IMR-90 (cell line): ENCODE measurements around the gene ALPP. TPM values are rescaled to one million over a fixed set of nuclear protein-coding genes. Genes with fewer than 3 reads are reported as not detected.
A peak's percentile ranks its signal among the peaks of the same experiment; 100 is the strongest.

Experiments used
- ATAC-seq: fragments of 200-7000 bp; cut with Tn5 transposase; 2 replicates; pipeline ENCODE4 v1.9.1; 2020; ENCODE audit warnings: low read depth, mild to moderate bottlenecking, moderate library complexity
- BruUV-seq: library from RNA; stranded (reverse); fragments of 400-500 nt; replicated peaks from 2 replicates; lab custom pipeline; 2021; lab: Mats Ljungman, UMichigan
- CTCF ChIA-PET: fragments of 300-600 bp; formaldehyde crosslinking; extraction: SDS; loops from one replicate; lab custom pipeline; 2021; ENCODE audit warnings: antibody characterized with exemption; lab: Yijun Ruan, JAX
- POLR2A ChIA-PET: fragments of 300-600 bp; sonication (Branson Sonifier 250); formaldehyde crosslinking; loops from one replicate; lab custom pipeline; 2022; ENCODE audit warnings: antibody characterized with exemption; ENCODE audit not compliant: unreplicated experiment; lab: Charles Lee
- DNase-seq: peaks from one replicate; pipeline ENCODE4 v3.0.0; 2013
- H2AFZ ChIP-seq: replicated peaks from 2 replicates; pipeline ENCODE3; 2013; ENCODE audit warnings: low read length, mild to moderate bottlenecking; ENCODE audit not compliant: poor library complexity
- H2AK5ac ChIP-seq: 2 replicates; pipeline ENCODE4 v1.6.1; 2013; ENCODE audit warnings: low read depth, low read length, inconsistent platforms
- H2AK9ac ChIP-seq: replicated peaks from 2 replicates; pipeline ENCODE3; 2013; ENCODE audit warnings: mild to moderate bottlenecking, low read depth, low read length, moderate library complexity; ENCODE audit not compliant: poor library complexity
- H2BK120ac ChIP-seq: 2 replicates; pipeline ENCODE4 v1.6.1; 2013; ENCODE audit warnings: low read depth, low read length, inconsistent platforms
- H2BK15ac ChIP-seq: 3 replicates; pipeline ENCODE4 v1.6.1; 2013; ENCODE audit warnings: low read depth, low read length, inconsistent platforms
- H2BK20ac ChIP-seq: 2 replicates; pipeline ENCODE4 v1.6.1; 2013; ENCODE audit warnings: low read depth, mild to moderate bottlenecking, inconsistent platforms, low read length, moderate library complexity
- H2BK5ac ChIP-seq: 2 replicates; pipeline ENCODE4 v1.6.1; 2013; ENCODE audit warnings: mild to moderate bottlenecking, low read depth, low read length, inconsistent platforms; ENCODE audit not compliant: poor library complexity, severe bottlenecking
- H3K14ac ChIP-seq: replicated peaks from 2 replicates; pipeline ENCODE4 v1.6.1; 2013; ENCODE audit warnings: low read depth, low read length, inconsistent platforms
- H3K18ac ChIP-seq: 2 replicates; pipeline ENCODE4 v1.6.1; 2013; ENCODE audit warnings: low read depth, low read length, control low read depth
- H3K23ac ChIP-seq: 2 replicates; pipeline ENCODE4 v1.6.1; 2013; ENCODE audit warnings: low read depth, low read length, inconsistent platforms
- H3K27ac ChIP-seq: 2 replicates; pipeline ENCODE4 v1.5.1; 2013; ENCODE audit warnings: mild to moderate bottlenecking, control low read depth, low read length; ENCODE audit not compliant: insufficient read depth
- H3K27me3 ChIP-seq: 2 replicates; pipeline ENCODE4 v1.6.1; 2013; ENCODE audit warnings: low read length; ENCODE audit not compliant: control insufficient read depth, insufficient read depth
- H3K36me3 ChIP-seq: 2 replicates; pipeline ENCODE4 v1.6.1; 2013; ENCODE audit warnings: low read length, mixed read lengths; ENCODE audit not compliant: control insufficient read depth, insufficient read depth
- H3K4ac ChIP-seq: 2 replicates; pipeline ENCODE4 v1.6.1; 2013; ENCODE audit warnings: low read depth, low read length, inconsistent platforms
- H3K4me1 ChIP-seq: 2 replicates; pipeline ENCODE4 v1.6.1; 2013; ENCODE audit warnings: low read length, mixed read lengths; ENCODE audit not compliant: control insufficient read depth, insufficient read depth
- H3K4me2 ChIP-seq: 2 replicates; pipeline ENCODE4 v1.6.1; 2013; ENCODE audit warnings: low read depth, mild to moderate bottlenecking, control low read depth, low read length, moderate library complexity
- H3K4me3 ChIP-seq: 2 replicates; pipeline ENCODE4 v1.5.1; 2013; ENCODE audit warnings: low read depth, mild to moderate bottlenecking, control low read depth, low read length, moderate library complexity; ENCODE audit not compliant: insufficient read depth
- H3K56ac ChIP-seq: 2 replicates; pipeline ENCODE4 v1.6.1; 2013; ENCODE audit warnings: low read length, inconsistent platforms; ENCODE audit not compliant: insufficient read depth; ENCODE audit errors: extremely low read depth
- H3K79me1 ChIP-seq, 2 experiments: 2 replicates each; pipeline ENCODE4 v1.6.1; 2013; ENCODE audit warnings: low read length in 2 of 2, inconsistent platforms in 1 of 2, low read depth in 1 of 2
- H3K9ac ChIP-seq: 2 replicates; pipeline ENCODE4 v1.6.1; 2013; ENCODE audit warnings: low read depth, low read length, control low read depth
- H3K9me1 ChIP-seq: 2 replicates; pipeline ENCODE4 v1.6.1; 2013; ENCODE audit warnings: low read length, inconsistent platforms; ENCODE audit not compliant: insufficient read depth
- H3K9me3 ChIP-seq: 2 replicates; pipeline ENCODE4 v1.6.1; 2013; ENCODE audit warnings: low read length; ENCODE audit not compliant: control insufficient read depth, insufficient read depth
- H4K20me1 ChIP-seq: 2 replicates; pipeline ENCODE4 v1.6.1; 2013; ENCODE audit warnings: low read length, inconsistent platforms; ENCODE audit not compliant: insufficient read depth
- H4K5ac ChIP-seq: 2 replicates; pipeline ENCODE4 v1.6.1; 2013; ENCODE audit warnings: mild to moderate bottlenecking, low read depth, low read length, control low read depth
- H4K8ac ChIP-seq, 2 experiments: 2 replicates each; pipeline ENCODE4 v1.6.1; 2013; ENCODE audit warnings: low read depth in 2 of 2, low read length in 2 of 2, control low read depth in 1 of 2, inconsistent platforms in 1 of 2
- H4K91ac ChIP-seq: 2 replicates; pipeline ENCODE4 v1.6.1; 2013; ENCODE audit warnings: low read depth, low read length, inconsistent platforms; ENCODE audit not compliant: insufficient read depth
- BHLHE40 ChIP-seq: fragments of 150-350 bp; IDR thresholded peaks from 2 replicates; pipeline ENCODE4 v1.6.1; 2016; ENCODE audit warnings: mild to moderate bottlenecking, low read depth, low read length
- CEBPB ChIP-seq: IDR thresholded peaks from 2 replicates; pipeline ENCODE4 v1.6.1; 2012; ENCODE audit warnings: low read depth, low read length, improper control_type of control experiment
- CTCF ChIP-seq: conservative IDR thresholded peaks from 2 replicates; pipeline ENCODE4 v1.5.1; 2012; ENCODE audit warnings: mild to moderate bottlenecking, low read depth, low read length, improper control_type of control experiment
- ELK1 ChIP-seq: fragments of 150-350 bp; IDR thresholded peaks from 2 replicates; pipeline ENCODE4 v1.6.1; 2016; ENCODE audit warnings: low read depth, mild to moderate bottlenecking, low read length, moderate library complexity, borderline replicate concordance
- FOS ChIP-seq: fragments of 150-350 bp; IDR thresholded peaks from 2 replicates; pipeline ENCODE4 v1.6.1; 2016; ENCODE audit warnings: low read depth, low read length
- MAZ ChIP-seq: IDR thresholded peaks from 2 replicates; pipeline ENCODE4 v1.6.1; 2012; ENCODE audit warnings: low read depth, mild to moderate bottlenecking, low read length, improper control_type of control experiment, moderate library complexity, borderline replicate concordance
- NFE2L2 ChIP-seq: fragments of 150-350 bp; IDR thresholded peaks from 2 replicates; pipeline ENCODE4 v1.6.1; 2016; ENCODE audit warnings: low read depth, mild to moderate bottlenecking, low read length
- RAD21 ChIP-seq: IDR thresholded peaks from 2 replicates; pipeline ENCODE4 v1.6.1; 2012; ENCODE audit warnings: low read length, improper control_type of control experiment
- RCOR1 ChIP-seq: IDR thresholded peaks from 2 replicates; pipeline ENCODE4 v1.6.1; 2012; ENCODE audit warnings: mild to moderate bottlenecking, low read length, improper control_type of control experiment; ENCODE audit not compliant: insufficient replicate concordance
- RFX5 ChIP-seq: IDR thresholded peaks from 2 replicates; pipeline ENCODE4 v1.8.0; 2012; ENCODE audit warnings: low read depth, mild to moderate bottlenecking, low read length, moderate library complexity
- USF2 ChIP-seq: fragments of 150-350 bp; IDR thresholded peaks from 2 replicates; pipeline ENCODE4 v1.6.1; 2017; ENCODE audit warnings: mild to moderate bottlenecking, antibody characterized with exemption, low read length, low read depth
- WGBS, 2 experiments: methylation state at CpG; one replicate each; pipeline versions ENCODE4 v1.1.5 to v1.1.7; 2013; ENCODE audit warnings: missing lambda C conversion rate in 2 of 2; ENCODE audit not compliant: insufficient read length in 1 of 2; ENCODE audit errors: extremely low coverage in 2 of 2; 5-methylcytosine and 5-hydroxymethylcytosine counted together
- dilution Hi-C: fragments of 300-500 bp; cut with HindIII; formaldehyde crosslinking; loops from one replicate; pipeline ENCODE4 v1.14.3; 2018; ENCODE audit warnings: low sequenced_read_pairs; ENCODE audit not compliant: unreplicated experiment
- in situ Hi-C: fragments of 300-500 bp; cut with MboI; formaldehyde crosslinking; loops from 3 replicates; pipeline ENCODE4 v1.14.3; 2019; ENCODE audit warnings: low sequenced_read_pairs, inconsistent platforms, mixed read lengths
- intact Hi-C: fragments of 100-400 bp; cut with micrococcal nuclease; formaldehyde crosslinking; loops from 2 replicates; pipeline ENCODE4 v1.10.0; 2022
- polyA plus RNA-seq, 3 experiments: library from polyadenylated mRNA; depleted of rRNA; stranded (reverse); fragments of >200 nt; gene quantifications; 2 replicates each; pipeline ENCODE4 v1.2.3, GENCODE V29; 2012; ENCODE audit warnings: low replicate concordance in 1 of 3
- total RNA-seq: library from RNA; depleted of rRNA; stranded (reverse); fragments of >200 nt; gene quantifications from 2 replicates; pipeline ENCODE4 v1.2.3, GENCODE V29; 2012

ALPP gene
- total and polyA plus RNA-seq, 2 of the 4 experiments (the other 2 are of a cell fraction): not detected

- CTCF ChIA-PET: interaction anchor here (0.5 to 1.2 kb wide), 5 partner anchors 8 to 83 kb away, joined by 3 to 9 read pairs (median 4); no protein-coding TSS in a partner anchor
- BruUV-seq: no TSS peak
- Histone ChIP-seq H2BK5ac (no peak overlapping the region), H3K27ac (no peak overlapping the region), H2BK15ac (no peak overlapping the region), H3K4ac (no peak overlapping the region), H4K8ac (no peak overlapping the region), H3K79me1 (no peaks in the 10 kb centered on the region), H3K4me2 (no peak overlapping the region), H3K14ac (no peak overlapping the region), H3K4me3 (no peak overlapping the region), H2BK20ac (no peak overlapping the region), H3K56ac (no peak overlapping the region), H4K91ac (no peak overlapping the region), H4K20me1 (no peaks in the 10 kb centered on the region; the same call in 1 of the 2 replicates), H3K27me3 (peaks cover 80% of the 10 kb centered on the region), H4K5ac (no peak overlapping the region), H3K23ac (no peak overlapping the region), H2AK5ac (no peak overlapping the region), H3K9me1 (no peaks in the 10 kb centered on the region), H3K9ac (no peak overlapping the region), H2AFZ (no peak overlapping the region), H3K18ac (no peak overlapping the region), H3K36me3 (no peaks in the 10 kb centered on the region), H3K4me1 (peaks cover 3% of the 10 kb centered on the region; the same call in 1 of the 2 replicates), H2AK9ac (no peak overlapping the region), H2BK120ac (no peak overlapping the region), H3K9me3 (peaks cover 2% of the 10 kb centered on the region; the same call in 1 of the 2 replicates)
- intact Hi-C loops: loop anchor here (5.0 kb wide), 1 partner anchor 39 kb away; no protein-coding TSS in a partner anchor
- POLR2A ChIA-PET: interaction anchor here (0.5 to 0.7 kb wide), 2 partner anchors 120 to 127 kb away, joined by 3 read pairs; no protein-coding TSS in a partner anchor
- no CpG with 5 or more reads among the region's 24 CpGs for WGBS, 2 experiments
- dilution Hi-C loops: no loop called here
- in situ Hi-C loops: no loop called here
- TF ChIP-seq FOS: no peak
- TF ChIP-seq ELK1: no peak
- no peak for TF ChIP-seq RAD21
- no peak for TF ChIP-seq USF2
- TF ChIP-seq CTCF: no peak
- TF ChIP-seq RCOR1: no peak
- TF ChIP-seq CEBPB: no peak
- TF ChIP-seq BHLHE40: no peak
- TF ChIP-seq MAZ: no peak
- TF ChIP-seq NFE2L2: no peak
- no peak for TF ChIP-seq RFX5
- ATAC-seq (peak; percentile 74), DNase-seq (peak; percentile 81)
Observed at GRCh38 chr2:232385660-232386489, 7.3 kb downstream of the ALPP start.
